NOMO-1 treated with dmso at 0.1 percent for 144 hours (cell line): ENCODE results near the gene IRS1.

ENCODE experiments used
- DNase-seq: peaks from one replicate; lab custom pipeline; 2025; ENCODE audit not compliant: unreplicated experiment; lab: John Stamatoyannopoulos, UW

Gene IRS1

GRCh38 chr2:226758921-226759640 lies 40.5 kb downstream of the IRS1 start:
- DNase-seq = no peak

GRCh38 chr2:226756131-226756530 lies 43.5 kb downstream of the IRS1 start:
- no peak for DNase-seq

GRCh38 chr2:226755631-226756030 lies 44.0 kb downstream of the IRS1 start:
- no peak for DNase-seq

- DNase-seq = no peak
Measured at GRCh38 chr2:226754821-226755604, 44.6 kb downstream of the IRS1 start.

GRCh38 chr2:226752887-226753286 lies 46.7 kb downstream of the IRS1 start:
- DNase-seq = no peak

GRCh38 chr2:226747288-226747687 lies 52.3 kb downstream of the IRS1 start:
- no peak for DNase-seq

- no peak for DNase-seq
Measured at GRCh38 chr2:226746196-226746800, 53.3 kb downstream of the IRS1 start.

- DNase-seq = no peak
Measured at GRCh38 chr2:226743915-226744314, 55.7 kb downstream of the IRS1 start.

- no peak for DNase-seq
Measured at GRCh38 chr2:226742347-226742746, 57.3 kb downstream of the IRS1 start.

- no peak for DNase-seq
Measured at GRCh38 chr2:226740039-226740648, 59.5 kb downstream of the IRS1 start.

- DNase-seq = no peak
Measured at GRCh38 chr2:226739545-226740030, 60.0 kb downstream of the IRS1 start.

GRCh38 chr2:226738821-226739544 lies 60.6 kb downstream of the IRS1 start:
- no peak for DNase-seq

- no peak for DNase-seq
Measured at GRCh38 chr2:226738191-226738820, 61.3 kb downstream of the IRS1 start.

GRCh38 chr2:226736382-226736781 lies 63.2 kb downstream of the IRS1 start:
- DNase-seq = no peak

- no peak for DNase-seq
Measured at GRCh38 chr2:226733927-226734564, 65.6 kb downstream of the IRS1 start.

- no peak for DNase-seq
Measured at GRCh38 chr2:226733189-226733858, 66.3 kb downstream of the IRS1 start.

- no peak for DNase-seq
Measured at GRCh38 chr2:226732478-226733188, 67.0 kb downstream of the IRS1 start.

GRCh38 chr2:226730481-226730880 lies 69.1 kb downstream of the IRS1 start:
- no peak for DNase-seq

GRCh38 chr2:226728996-226729395 lies 70.6 kb downstream of the IRS1 start:
- no peak for DNase-seq
